GM21528 (cell line): ENCODE data around the gene DPYSL4.

Experiments
- ATAC-seq: cut with Tn5 transposase; IDR thresholded peaks from one replicate; pipeline ENCODE4 v1.9.1; 2021; ENCODE audit warnings: mild to moderate bottlenecking, moderate library complexity; ENCODE audit not compliant: unreplicated experiment, low FRiP score

Gene DPYSL4

DNA sequence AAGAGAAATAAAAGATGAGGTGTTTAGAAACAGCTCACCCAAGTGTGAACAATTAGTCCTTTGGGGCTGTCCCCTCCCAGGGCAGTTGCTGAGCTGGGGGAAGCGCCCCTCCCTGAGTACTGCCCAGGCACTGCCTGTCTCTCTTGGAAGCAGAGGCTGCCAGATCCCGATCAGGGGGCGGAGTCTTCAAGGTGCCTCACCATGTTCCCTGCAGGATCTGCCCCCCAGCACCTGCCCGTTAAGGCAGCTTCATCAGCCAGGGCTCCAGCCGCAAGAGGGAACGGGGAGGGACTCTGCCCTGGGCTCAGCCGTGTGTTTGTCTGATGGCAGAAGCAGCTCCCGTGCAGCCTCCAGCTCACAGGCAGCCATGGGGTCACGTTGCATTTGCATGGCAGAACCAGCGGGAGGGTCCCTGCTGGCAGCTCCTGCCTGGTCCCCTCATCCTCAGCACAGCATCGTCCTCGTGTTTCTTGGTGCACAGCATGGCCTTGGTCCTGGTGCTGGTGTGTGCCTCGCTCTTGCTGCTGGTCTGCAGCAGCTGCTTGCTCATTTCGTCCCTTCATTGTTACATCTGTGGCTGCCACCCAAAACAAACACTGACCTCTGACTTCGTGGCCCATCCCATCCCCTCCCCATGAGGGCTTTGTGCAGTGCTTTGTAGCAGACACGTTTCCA lies 10.7 kb upstream of the DPYSL4 start:
- ATAC-seq: no peak

GRCh38 chr10:132176623-132177500 lies 9.9 kb upstream of the DPYSL4 start:
- no peak for ATAC-seq

- no peak for ATAC-seq
These were observed 8.7 kb upstream of the DPYSL4 start for GRCh38 chr10:132178046-132178445.

DNA sequence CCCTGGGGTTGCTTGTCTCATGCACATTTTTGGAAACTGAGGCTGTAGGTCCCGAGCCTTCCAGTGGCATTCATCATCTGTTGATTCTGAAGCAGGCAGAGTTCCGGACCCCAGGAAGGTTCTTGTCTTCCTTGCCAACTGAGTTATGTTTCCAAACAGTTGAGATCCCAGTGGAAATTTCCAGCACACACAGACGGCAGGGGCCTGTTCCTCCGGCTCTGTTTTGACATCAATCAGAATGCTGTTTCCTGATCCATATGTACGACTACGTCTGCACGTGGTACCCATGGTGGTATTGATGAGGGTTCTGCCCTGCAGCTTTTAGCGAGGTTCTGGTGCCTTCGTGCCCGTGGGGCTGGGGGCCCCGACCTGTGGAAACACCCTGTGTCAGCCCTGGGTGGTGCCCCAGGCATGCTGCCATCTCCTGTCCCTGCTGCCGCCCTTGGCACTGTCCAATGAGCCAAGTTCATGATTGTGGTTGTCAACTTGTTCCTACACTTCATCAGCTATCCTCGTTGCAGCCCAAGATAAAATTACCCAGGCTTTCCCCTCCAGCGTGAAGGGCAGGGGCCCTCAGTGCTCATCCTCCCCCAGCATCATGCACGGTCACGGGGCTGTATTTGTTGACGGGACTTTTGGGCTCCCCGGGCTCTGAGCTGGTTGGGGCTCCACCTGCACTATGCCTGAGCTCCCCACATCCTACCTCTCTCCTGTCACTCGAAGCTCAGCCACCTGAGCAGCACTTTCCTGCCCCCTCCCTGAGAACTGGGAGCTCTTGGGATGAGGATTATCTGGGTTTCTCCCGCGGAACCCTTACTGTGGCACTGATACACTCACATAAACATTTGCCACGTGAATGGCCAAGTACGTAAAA lies 7.8 kb upstream of the DPYSL4 start:
- no peak for ATAC-seq

GRCh38 chr10:132179551-132180392 lies 7.0 kb upstream of the DPYSL4 start:
- ATAC-seq: no peak

- no peak for ATAC-seq
These were observed 6.0 kb upstream of the DPYSL4 start for GRCh38 chr10:132180736-132181135.

DNA sequence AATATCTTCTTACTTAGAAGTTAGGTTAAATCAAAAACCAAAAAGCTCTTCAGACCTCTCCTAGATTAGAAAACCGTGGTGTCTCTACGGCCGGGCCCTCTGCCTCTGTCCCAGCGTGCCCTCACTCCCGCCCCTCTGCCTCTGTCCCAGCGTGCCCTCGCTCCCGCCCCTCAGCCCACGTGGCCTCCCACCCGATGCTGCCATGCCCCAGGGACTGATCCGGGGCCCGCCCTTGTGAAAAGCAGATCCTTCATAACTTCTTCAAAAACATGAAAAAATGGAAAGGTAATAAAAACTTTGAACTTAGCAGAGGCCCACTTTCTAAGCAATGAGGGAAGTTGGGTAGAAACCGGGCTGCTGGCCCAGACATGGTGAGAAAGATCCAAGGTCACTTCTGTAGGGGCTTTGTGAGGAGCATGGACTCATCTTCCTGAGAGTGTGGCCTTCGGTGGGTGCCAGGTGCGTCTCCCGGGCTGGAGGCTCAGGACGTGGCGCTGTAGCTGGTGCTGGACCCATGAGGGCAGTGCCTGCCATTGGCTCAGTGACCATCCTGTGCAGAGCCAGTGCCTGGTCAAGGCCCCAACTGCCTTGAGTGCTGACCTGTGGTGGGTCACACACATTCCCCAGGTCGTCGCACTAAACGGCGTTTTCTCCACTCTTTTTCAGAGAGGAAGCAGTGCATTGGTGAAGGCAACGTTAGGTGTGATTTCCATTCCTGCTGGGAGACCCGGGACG lies 4.9 kb upstream of the DPYSL4 start:
- no peak for ATAC-seq

GRCh38 chr10:132182591-132182990 lies 4.2 kb upstream of the DPYSL4 start:
- ATAC-seq: no peak

DNA sequence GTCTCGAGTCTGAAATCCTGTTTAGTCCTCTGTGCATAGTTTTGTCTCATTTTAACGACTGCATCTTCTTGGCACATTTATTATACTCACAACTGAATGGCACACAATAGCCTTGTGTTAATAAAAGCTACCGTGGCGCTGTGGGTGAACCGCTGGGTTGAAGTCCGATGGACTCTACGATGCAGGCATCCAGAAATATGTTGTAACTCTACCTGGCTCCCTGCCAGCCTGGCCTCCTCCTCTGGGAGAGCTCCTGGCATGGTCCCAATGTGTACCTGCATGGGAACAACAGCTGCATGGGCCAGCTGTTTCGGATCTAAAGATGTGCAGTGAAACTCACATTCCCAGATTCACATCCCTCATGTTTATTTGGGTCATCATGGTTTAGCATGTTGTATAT lies 3.7 kb upstream of the DPYSL4 start:
- ATAC-seq: no peak

DNA sequence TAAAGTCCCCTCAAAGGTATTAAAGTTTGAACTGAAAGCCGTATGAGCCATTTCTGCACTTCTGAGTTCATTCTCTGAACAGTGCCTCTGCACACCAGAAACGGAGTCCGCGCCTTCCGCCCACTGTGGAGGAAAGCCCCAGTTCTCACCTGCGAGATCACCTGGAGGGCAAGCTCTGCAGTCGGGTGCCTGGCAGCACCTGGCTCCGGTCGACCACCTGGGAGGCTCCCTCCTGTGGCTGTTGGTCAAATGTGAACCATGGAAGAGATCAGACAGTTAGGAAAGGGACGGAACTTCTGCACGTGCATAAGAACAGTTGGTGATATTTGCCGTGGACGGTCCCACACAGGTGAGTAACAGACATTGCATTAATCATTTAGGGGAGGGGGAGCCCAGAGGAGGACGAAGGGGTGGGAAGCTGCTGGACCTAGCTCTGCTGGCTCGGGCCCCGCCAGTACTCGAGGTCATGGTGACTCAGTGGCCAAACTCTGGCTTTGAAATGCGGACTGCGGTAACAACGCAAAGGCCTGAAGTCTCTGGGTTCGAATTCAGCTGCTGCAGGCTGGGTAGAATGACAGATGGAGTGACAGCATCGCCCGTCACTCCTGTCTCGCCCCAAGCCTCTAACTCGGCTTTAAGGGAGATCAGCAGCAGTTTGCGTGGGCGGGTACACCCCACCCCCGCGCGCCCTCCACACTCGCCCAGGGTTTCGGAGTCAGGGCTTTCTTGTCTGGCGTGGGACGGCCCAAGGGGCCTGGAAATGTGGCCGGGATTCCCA lies 1.7 kb upstream of the DPYSL4 start:
- no peak for ATAC-seq

- ATAC-seq: no peak
These were observed 904 bp upstream of the DPYSL4 start for GRCh38 chr10:132185601-132186487.

GRCh38 chr10:132187430-132188138 lies 836 bp downstream of the DPYSL4 start:
- ATAC-seq: no peak

- ATAC-seq: no peak
These were observed 1.6 kb downstream of the DPYSL4 start for GRCh38 chr10:132188331-132188730.

DNA sequence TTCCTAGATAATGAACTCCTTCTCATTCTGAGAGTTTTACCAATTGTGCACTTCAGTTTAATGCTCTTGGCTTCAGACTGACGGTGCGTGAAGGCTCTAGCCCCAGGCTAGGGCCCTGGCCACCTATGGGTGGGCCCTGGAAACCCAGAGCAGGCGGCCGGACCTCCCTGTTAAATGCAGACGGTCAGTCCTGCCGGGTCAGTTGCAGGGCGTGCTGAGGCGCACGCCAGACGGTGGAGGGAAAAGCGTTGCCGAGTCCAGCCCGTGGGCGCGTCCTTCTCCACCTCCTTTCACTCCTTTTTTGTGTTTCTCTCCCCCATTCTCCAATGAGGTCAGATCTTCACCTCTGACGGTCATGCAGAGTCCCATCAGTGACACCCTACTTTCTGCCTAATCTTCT lies 2.3 kb downstream of the DPYSL4 start:
- no peak for ATAC-seq

DNA sequence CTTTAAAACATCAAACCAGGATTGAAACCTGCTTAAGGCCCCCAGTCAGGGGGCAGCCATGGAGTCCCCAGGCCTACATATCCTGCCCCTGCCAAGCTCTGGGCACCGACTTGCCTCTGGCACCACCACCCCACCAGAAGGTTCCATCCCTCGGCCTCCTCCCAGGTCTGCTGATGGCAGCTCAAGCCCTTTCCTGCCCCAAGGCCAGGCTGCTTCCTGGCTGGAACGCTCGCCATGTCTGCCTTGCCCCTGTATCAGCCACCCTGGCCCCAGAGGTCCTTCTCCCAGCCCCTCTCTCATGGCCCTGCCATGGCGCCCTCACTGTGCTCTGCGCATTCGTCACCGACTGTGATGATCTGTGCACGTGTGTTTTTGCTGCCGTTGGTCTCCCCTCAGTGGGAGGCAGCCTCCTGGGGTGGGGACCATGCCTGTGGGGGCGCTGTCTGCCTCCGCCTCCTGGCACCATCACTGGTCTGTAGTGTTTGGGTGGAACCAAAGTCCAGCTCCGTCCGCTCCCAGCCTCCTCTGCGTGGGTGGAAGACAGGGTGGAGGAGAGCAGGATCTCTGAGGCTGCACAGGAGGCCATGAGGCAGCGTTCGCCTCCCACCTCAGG lies 3.2 kb downstream of the DPYSL4 start:
- ATAC-seq: no peak

DNA sequence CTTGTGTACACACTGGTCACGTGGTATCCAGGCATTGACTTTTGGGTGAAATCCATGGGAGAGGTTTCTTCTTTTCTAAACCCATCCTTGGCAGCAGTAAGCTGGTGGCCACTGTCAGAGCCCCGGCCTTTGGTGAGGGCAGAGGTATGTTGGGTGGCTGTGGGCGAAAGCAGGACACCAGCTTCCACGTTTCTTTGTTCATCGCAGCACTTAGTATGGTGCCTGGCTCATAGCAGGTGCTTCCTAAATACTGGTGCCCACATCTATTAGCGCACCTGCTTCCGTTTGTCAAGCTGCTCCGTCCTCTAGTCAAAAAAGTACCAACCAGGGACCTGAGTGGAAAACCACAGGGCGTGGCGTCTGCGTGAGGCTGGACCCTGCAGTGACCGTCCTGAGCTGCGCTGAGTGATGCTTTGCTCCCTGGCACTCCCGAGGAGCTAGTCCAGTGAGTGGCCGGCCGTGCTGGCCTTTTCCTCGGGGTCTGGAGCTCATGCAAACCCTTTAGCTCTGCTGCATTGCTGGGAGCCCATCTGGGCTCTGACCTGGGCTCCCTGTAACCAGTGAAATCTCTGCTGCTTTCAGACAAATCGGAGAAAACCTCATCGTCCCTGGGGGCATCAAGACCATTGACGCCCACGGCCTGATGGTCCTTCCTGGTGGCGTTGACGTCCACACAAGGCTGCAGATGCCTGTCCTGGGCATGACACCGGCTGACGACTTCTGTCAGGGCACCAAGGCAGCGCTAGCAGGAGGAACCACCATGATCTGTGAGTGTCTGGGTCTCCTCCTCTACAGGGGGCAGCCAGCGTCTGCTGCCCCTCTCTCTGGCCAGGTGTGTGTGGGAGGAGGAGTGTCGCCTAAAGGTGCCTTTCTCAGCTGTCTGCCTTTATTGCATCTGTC lies 5.6 kb downstream of the DPYSL4 start:
- ATAC-seq: no peak
